Stimulated activated CD4-positive, alpha-beta T cell treated with anti-CD3 and anti-CD28 coated beads, Interleukin-4, amount 100 ng/mL, for 24 hours (primary cell): ENCODE measurements around the gene SLX9.
"Not testable (repeated sequence)": the region's sequence is repeated elsewhere in the genome, so short reads cannot be mapped to it uniquely, and the experiment has no call there.

Source experiments
- DNase-seq: peaks from one replicate; pipeline ENCODE4 v3.0.0-alpha.2; 2020

SLX9 gene

GRCh38 chr21:44962403-44962966, 22.7 kb downstream of the SLX9 start:
- DNase-seq, result no peak

- no peak for DNase-seq
Measured at GRCh38 chr21:44964381-44964780, 24.6 kb downstream of the SLX9 start.

GRCh38 chr21:44965251-44966022, 25.6 kb downstream of the SLX9 start:
- DNase-seq, result peak; percentile 31

- DNase-seq, result no peak
Measured at GRCh38 chr21:44966135-44967081, 26.6 kb downstream of the SLX9 start.

GRCh38 chr21:44967082-44968047, 27.5 kb downstream of the SLX9 start:
- DNase-seq, result no peak

GRCh38 chr21:44969066-44969670, 29.3 kb downstream of the SLX9 start:
- DNase-seq, result no peak

GRCh38 chr21:44969931-44970755, 30.3 kb downstream of the SLX9 start:
- DNase-seq, result no peak

- no peak for DNase-seq
Measured at GRCh38 chr21:44970766-44971671, 31.2 kb downstream of the SLX9 start.

GRCh38 chr21:44971672-44971995, 31.8 kb downstream of the SLX9 start:
- DNase-seq, result no peak

- DNase-seq, result no peak
Measured at GRCh38 chr21:44972301-44972814, 32.5 kb downstream of the SLX9 start.

GRCh38 chr21:44972821-44973220, 33.0 kb downstream of the SLX9 start:
- no peak for DNase-seq

- DNase-seq, result no peak
Measured at GRCh38 chr21:44973598-44973997, 33.8 kb downstream of the SLX9 start.

- no peak for DNase-seq
Measured at GRCh38 chr21:44974676-44975075, 34.8 kb downstream of the SLX9 start.

- no peak for DNase-seq
Measured at GRCh38 chr21:44975720-44976555, 36.1 kb downstream of the SLX9 start.

GRCh38 chr21:44976556-44977393, 36.9 kb downstream of the SLX9 start:
- not testable (repeated sequence) for DNase-seq

- DNase-seq, result no peak
Measured at GRCh38 chr21:44977616-44978340, 37.9 kb downstream of the SLX9 start.
